LNCAP (cell line): ENCODE results near the gene A2ML1.

Source experiments
- TF ChIP-seq, protein P1 (sequence below): fragments of 450-650 bp; IDR thresholded peaks from 2 replicates; pipeline ENCODE4 v1.5.1; 2017; ENCODE audit warnings: mild to moderate bottlenecking

A2ML1 gene

DNA sequence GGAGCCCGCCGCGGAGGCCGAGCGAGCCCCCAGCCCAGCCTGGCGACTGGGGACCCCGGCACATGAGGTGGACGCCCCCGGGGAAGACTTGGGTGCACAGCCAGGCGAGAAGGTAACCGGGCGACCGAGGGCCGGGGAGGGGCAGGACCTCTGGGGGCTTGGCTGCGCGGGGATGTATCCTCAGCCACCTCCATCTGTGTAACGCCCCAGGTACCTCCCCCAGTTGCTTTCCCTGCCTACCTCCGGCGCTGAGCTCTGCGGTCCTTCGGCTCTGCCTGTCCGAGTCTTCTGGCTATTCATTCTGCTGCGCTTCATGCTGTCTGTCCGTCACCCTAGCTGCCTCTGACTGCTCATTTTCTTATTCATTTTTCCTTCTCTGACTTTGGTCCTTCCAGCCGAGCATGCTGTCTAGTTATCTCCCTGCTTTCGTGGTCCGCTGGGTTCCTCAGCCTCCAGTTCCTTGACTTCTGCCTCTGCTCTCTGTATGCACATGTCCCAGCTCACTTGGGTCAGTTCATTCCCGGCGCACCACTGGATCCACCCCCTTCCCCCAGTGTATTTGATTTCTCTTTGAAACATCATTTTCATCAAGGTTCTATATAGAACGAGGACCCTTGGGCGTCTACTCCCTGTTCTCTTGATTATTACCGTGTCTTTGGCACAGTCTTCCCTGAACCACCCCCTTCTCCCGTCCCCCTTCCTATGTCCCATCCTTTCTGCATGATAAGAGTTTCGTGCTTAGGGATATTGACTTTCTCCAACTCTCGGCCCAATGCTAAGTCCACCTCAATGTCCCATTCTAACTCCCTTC is 92.5 kb downstream of the A2ML1 start:
- TF ChIP-seq, protein P1, sequence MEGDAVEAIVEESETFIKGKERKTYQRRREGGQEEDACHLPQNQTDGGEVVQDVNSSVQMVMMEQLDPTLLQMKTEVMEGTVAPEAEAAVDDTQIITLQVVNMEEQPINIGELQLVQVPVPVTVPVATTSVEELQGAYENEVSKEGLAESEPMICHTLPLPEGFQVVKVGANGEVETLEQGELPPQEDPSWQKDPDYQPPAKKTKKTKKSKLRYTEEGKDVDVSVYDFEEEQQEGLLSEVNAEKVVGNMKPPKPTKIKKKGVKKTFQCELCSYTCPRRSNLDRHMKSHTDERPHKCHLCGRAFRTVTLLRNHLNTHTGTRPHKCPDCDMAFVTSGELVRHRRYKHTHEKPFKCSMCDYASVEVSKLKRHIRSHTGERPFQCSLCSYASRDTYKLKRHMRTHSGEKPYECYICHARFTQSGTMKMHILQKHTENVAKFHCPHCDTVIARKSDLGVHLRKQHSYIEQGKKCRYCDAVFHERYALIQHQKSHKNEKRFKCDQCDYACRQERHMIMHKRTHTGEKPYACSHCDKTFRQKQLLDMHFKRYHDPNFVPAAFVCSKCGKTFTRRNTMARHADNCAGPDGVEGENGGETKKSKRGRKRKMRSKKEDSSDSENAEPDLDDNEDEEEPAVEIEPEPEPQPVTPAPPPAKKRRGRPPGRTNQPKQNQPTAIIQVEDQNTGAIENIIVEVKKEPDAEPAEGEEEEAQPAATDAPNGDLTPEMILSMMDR, result no peak

DNA sequence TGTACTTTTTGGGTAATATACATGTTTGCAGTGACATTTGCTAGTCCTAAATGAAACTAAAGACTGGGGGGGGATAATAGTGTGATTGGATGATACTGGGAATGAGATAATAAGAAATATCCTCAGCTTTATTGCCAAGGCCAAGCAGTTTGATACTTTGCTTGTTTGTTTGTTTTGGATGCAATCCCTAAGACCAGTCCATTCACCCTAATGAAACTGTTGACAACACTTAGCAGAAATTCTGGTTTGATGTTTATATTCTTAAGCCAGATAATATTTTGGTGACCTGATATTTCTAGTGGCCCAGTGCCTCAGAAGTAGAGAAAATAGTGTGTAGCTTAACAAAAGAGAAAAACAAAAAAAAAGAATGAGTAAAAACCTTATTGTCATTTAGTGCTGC is 93.7 kb downstream of the A2ML1 start:
- TF ChIP-seq, protein P1, result no peak

DNA sequence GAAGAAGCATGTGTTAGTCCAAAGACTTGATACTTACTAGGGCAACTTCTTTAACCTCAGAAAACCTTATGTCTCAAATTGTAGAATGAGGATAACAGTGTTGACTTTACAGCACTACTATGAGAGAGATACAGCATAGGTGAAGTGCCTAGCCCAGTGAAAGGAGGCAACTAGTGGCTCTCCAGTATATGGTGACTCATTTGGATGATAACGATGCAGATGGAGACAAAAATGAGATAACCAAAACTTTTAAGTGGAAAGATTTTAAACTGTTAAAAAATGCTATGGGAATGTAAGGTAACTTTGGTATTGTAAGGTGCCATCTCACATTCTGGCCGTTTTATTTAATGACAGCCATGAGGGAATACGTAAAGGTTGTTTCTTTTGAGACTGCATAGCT is 94.6 kb downstream of the A2ML1 start:
- TF ChIP-seq, protein P1, result no peak

DNA sequence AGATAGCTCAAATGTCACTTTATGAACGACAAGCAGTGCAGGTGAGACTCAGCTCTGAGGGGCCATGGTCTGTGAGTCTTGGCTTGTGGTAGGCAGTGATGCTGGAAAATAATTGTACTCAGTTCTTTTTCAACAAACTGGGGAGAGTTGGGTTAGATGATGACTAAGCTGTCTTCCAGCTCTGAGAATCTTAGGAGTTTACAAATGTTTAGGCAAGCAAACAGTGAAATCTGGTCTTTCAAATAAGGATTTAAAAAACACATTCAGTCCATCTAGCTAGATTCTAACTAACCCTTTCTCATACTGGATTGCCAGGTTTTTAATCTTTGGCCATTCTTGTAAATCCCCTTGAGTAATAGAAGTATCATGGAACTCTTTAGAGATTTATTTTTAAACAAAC is 95.3 kb downstream of the A2ML1 start:
- TF ChIP-seq, protein P1, result no peak

DNA sequence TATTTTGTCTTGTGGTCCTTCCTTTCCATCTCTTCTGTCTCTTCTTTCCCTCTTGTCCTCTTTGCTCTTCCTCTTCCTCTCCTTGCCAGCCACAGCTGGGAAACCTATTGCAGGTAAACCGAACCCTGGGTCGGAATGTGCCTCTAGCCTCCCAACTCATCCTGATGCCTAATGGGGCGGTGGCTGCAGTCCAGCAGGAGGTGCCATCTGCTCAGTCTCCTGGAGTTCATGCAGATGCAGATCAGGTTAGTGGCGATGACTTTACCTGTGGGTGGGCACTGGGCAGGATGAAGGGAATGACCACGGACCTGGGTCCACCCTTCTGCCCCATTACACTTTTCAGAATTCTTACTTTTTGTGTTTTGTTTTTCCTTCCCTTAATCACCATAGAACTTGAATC is 100.1 kb downstream of the A2ML1 start:
- TF ChIP-seq, protein P1, result no peak
